Stomach (tissue), 9 donors: ENCODE measurements around the gene ASNSD1. TPM values are rescaled to one million over a fixed set of nuclear protein-coding genes. Genes with fewer than 3 reads are reported as not detected.
"Not testable (repeated sequence)": the region's sequence is repeated elsewhere in the genome, so short reads cannot be mapped to it uniquely, and the experiment has no call there.

ENCODE experiments used
- DNase-seq, 2 donors: peaks; one replicate each; pipeline versions ENCODE4 v3.0.0 to v3.0.0-alpha.2; 2013 to 2019
- H3K27ac ChIP-seq, 5 donors: fragments of 200-600 bp in 4 of 5; sonication (generic) in 4 of 5; one replicate each; pipeline ENCODE4 v1.5.1; 2013 to 2019; ENCODE audit warnings: mild to moderate bottlenecking in 1 of 5, moderate library complexity in 1 of 5
- H3K27me3 ChIP-seq, 3 donors: fragments of 200-600 bp; sonication (generic); one replicate each; pipeline ENCODE4 v1.5.1; 2017 to 2019; ENCODE audit warnings: mixed run types in 1 of 3
- H3K36me3 ChIP-seq, 4 donors: fragments of 200-600 bp; sonication (generic); 1 replicate in 3 of 4; 2 replicates in 1 of 4; pipeline ENCODE4 v1.5.1; 2016 to 2019
- H3K4me1 ChIP-seq, 4 donors: fragments of 200-600 bp; sonication (generic); one replicate each; pipeline ENCODE4 v1.5.1; 2016 to 2019
- H3K4me3 ChIP-seq, 4 donors: fragments of 200-600 bp; sonication (generic) in 3 of 4; one replicate each; pipeline ENCODE4 v1.5.1; 2016 to 2019; ENCODE audit warnings: mild to moderate bottlenecking in 1 of 4
- H3K9me3 ChIP-seq, 4 donors: fragments of 200-600 bp; sonication (generic); one replicate each; pipeline ENCODE4 v1.5.1; 2016 to 2019
- CTCF ChIP-seq, 7 experiments: fragments of 450-650 bp in 4 of 7; fragments of 200-600 bp in 3 of 7; sonication (generic) in 3 of 7; IDR thresholded peaks; one replicate each; pipeline ENCODE4 v1.5.1; 2016 to 2019; ENCODE audit warnings: antibody characterized with exemption in 7 of 7, control low read depth in 2 of 7, mild to moderate bottlenecking in 1 of 7
- EP300 ChIP-seq: sonication (generic); formaldehyde crosslinking; IDR thresholded peaks from one replicate; pipeline ENCODE4 v1.6.1; 2017; ENCODE audit warnings: antibody characterized with exemption
- POLR2A ChIP-seq, 4 donors: fragments of 450-650 bp; IDR thresholded peaks; one replicate each; pipeline ENCODE4 v1.6.1; 2016; ENCODE audit warnings: antibody characterized with exemption in 4 of 4, control low read depth in 2 of 4, mild to moderate bottlenecking in 1 of 4, moderate library complexity in 1 of 4
- POLR2AphosphoS5 ChIP-seq, 3 donors: sonication (generic); formaldehyde crosslinking; IDR thresholded peaks; one replicate each; pipeline ENCODE4 v1.6.1; 2016; ENCODE audit warnings: antibody characterized with exemption in 3 of 3
- WGBS, 5 donors: extraction: QIAGEN DNeasy Blood & Tissue Kit in 3 of 5; methylation state at CpG; one replicate each; pipeline versions ENCODE4 v1.1.5 to v1.1.7; 2013 to 2018; 5-methylcytosine and 5-hydroxymethylcytosine counted together
- intact Hi-C: fragments of 100-400 bp; cut with DNase I; formaldehyde crosslinking; loops from one replicate; pipeline ENCODE4 v1.15.1; 2023; ENCODE audit warnings: low total_unique reads
- polyA plus RNA-seq, 3 donors: library from polyadenylated mRNA; stranded (reverse); fragments of 200-250 nt; gene quantifications; one replicate each; pipeline ENCODE4 v1.2.3, GENCODE V29; 2013
- total RNA-seq, 5 donors: library from RNA; depleted of rRNA; stranded (reverse); fragments of >200 nt; gene quantifications; one replicate each; pipeline versions ENCODE4 v1.1.0 to v1.2.3, GENCODE V29; 2014 to 2016
- donor health status: healthy with polysubstance abuse.
- donor health status: Bipolar disorder and iron deficiency.
- donor health status: healthy.

ASNSD1 gene
- total and polyA plus RNA-seq, 8 donors, result 12.3 to 143 (median 35.2) TPM

- Histone ChIP-seq H3K4me3 (no peak overlapping the region), H3K4me1 (no peaks in the 10 kb centered on the region), H3K27ac (no peak overlapping the region), H3K27me3 (no peaks in the 10 kb centered on the region), H3K36me3 (no peaks in the 10 kb centered on the region), H3K9me3 (no peaks in the 10 kb centered on the region)
- no peak for DNase-seq
- TF ChIP-seq POLR2AphosphoS5 (IDR thresholded peaks at IDR 0.05) (no peak), CTCF (IDR thresholded peaks at IDR 0.05) (no peak), POLR2A (IDR thresholded peaks at IDR 0.05) (no peak), EP300 (no peak)
- intact Hi-C loops, result no loop called here
Observed at GRCh38 chr2:189651284-189651683, 10.0 kb upstream of the ASNSD1 start.

- H3K9me3 ChIP-seq, H3K27ac ChIP-seq, H3K36me3 ChIP-seq, DNase-seq, H3K4me1 ChIP-seq, H3K4me3 ChIP-seq, H3K27me3 ChIP-seq, intact Hi-C loops: not testable (repeated sequence)
- 94 to 98% (median 97%) methylated on average over 8 to 29 of the region's 29 CpGs for WGBS, 5 donors
Observed at GRCh38 chr2:189653464-189653863, 7.8 kb upstream of the ASNSD1 start.

- 37 to 57% (median 45%) methylated on average over 3 of the region's 3 CpGs for WGBS, 5 donors
- Histone ChIP-seq H3K4me3 (no peak overlapping the region), H3K27ac (no peak overlapping the region), H3K36me3 (no peaks in the 10 kb centered on the region), H3K4me1 (peaks cover 4 to 21% (median 11%) of the 10 kb centered on the region in 4 donors), H3K9me3 (no peaks in the 10 kb centered on the region), H3K27me3 (no peaks in the 10 kb centered on the region)
- DNase-seq, result no peak
- intact Hi-C loops, result no loop called here
- no peak for TF ChIP-seq POLR2A (IDR thresholded peaks at IDR 0.05)
- TF ChIP-seq EP300, result no peak
- TF ChIP-seq CTCF (IDR thresholded peaks at IDR 0.05), result no peak
- no peak for TF ChIP-seq POLR2AphosphoS5 (IDR thresholded peaks at IDR 0.05)
Observed at GRCh38 chr2:189654641-189655040, 6.6 kb upstream of the ASNSD1 start.

GRCh38 chr2:189657867-189658266, 3.4 kb upstream of the ASNSD1 start:
- peak; percentile 54 to 78 for DNase-seq
- intact Hi-C loops, result no loop called here
- TF ChIP-seq POLR2AphosphoS5 (IDR thresholded peaks at IDR 0.05) (peak in 1 of 3 donors; percentile 48), EP300 (no peak), CTCF (IDR thresholded peaks at IDR 0.05) (no peak)
- Histone ChIP-seq H3K4me1 (peaks cover 15 to 38% (median 23%) of the 10 kb centered on the region in 4 donors), H3K36me3 (no peaks in the 10 kb centered on the region), H3K27me3 (no peaks in the 10 kb centered on the region), H3K4me3 (no peak overlapping the region), H3K27ac (peak overlapping the region; percentile 18 to 65 (median 52)), H3K9me3 (no peaks in the 10 kb centered on the region)
- WGBS, 5 donors, result 20 to 41% (median 33%) methylated on average over 5 of the region's 5 CpGs

GRCh38 chr2:189658306-189659212, 2.7 kb upstream of the ASNSD1 start:
- DNase-seq, result no peak
- Histone ChIP-seq H3K27me3 (no peaks in the 10 kb centered on the region), H3K9me3 (no peaks in the 10 kb centered on the region), H3K4me3 (no peak overlapping the region), H3K36me3 (no peaks in the 10 kb centered on the region), H3K4me1 (peaks cover 19 to 45% (median 29%) of the 10 kb centered on the region in 4 donors), H3K27ac (peak overlapping the region; percentile 18 to 65 (median 52))
- TF ChIP-seq CTCF (IDR thresholded peaks at IDR 0.05) (no peak), POLR2A (IDR thresholded peaks at IDR 0.05) (no peak), EP300 (no peak), POLR2AphosphoS5 (IDR thresholded peaks at IDR 0.05) (no peak)
- WGBS, 5 donors, result 62 to 78% (median 69%) methylated on average over 7 of the region's 7 CpGs
- intact Hi-C loops, result no loop called here
